Activated naive CD8-positive, alpha-beta T cell treated with anti-CD3 and anti-CD28 coated beads, Interleukin-2, amount 50 U/mL, for 24 hours (primary cell): ENCODE measurements around the gene RBM6.
"Not testable (repeated sequence)": the region's sequence is repeated elsewhere in the genome, so short reads cannot be mapped to it uniquely, and the experiment has no call there.

Experiments
- ATAC-seq: fragments of 150-1000 bp; cut with Tn5 transposase; one replicate; pipeline ENCODE4 v1.10.0; 2021
- DNase-seq: peaks from one replicate; pipeline ENCODE4 v3.0.0; 2021
- H3K27ac Mint-ChIP-seq: one replicate; pipeline ENCODE4 v1.8.0; 2021; ENCODE audit warnings: mild to moderate bottlenecking, mixed read lengths
- H3K27me3 Mint-ChIP-seq: one replicate; pipeline ENCODE4 v1.8.0; 2021; ENCODE audit warnings: mixed read lengths
- H3K36me3 Mint-ChIP-seq: one replicate; pipeline ENCODE4 v1.8.0; 2021; ENCODE audit warnings: low read depth, mixed read lengths
- H3K4me1 Mint-ChIP-seq: one replicate; pipeline ENCODE4 v1.8.0; 2021; ENCODE audit warnings: mixed read lengths
- H3K4me3 Mint-ChIP-seq: one replicate; pipeline ENCODE4 v1.8.0; 2021; ENCODE audit warnings: mild to moderate bottlenecking, moderate library complexity, mixed read lengths
- H3K9me3 Mint-ChIP-seq: one replicate; pipeline ENCODE4 v1.8.0; 2021; ENCODE audit warnings: mixed read lengths

Gene RBM6

GRCh38 chr3:49908373-49909199, 31.4 kb upstream of the RBM6 start:
- Mint-ChIP-seq H3K27me3 (no peaks in the 10 kb centered on the region), H3K36me3 (peaks cover 6% of the 10 kb centered on the region), H3K4me1 (peaks cover 23% of the 10 kb centered on the region), H3K4me3 (no peak overlapping the region), H3K27ac (no peak overlapping the region), H3K9me3 (no peaks in the 10 kb centered on the region)
- DNase-seq (no peak), ATAC-seq (no peak)

- no peak overlapping the region for H3K27ac Mint-ChIP-seq
- ATAC-seq, result no peak
- H3K9me3 Mint-ChIP-seq, result no peaks in the 10 kb centered on the region
- H3K4me3 Mint-ChIP-seq, result no peak overlapping the region
- peaks cover 15% of the 10 kb centered on the region for H3K4me1 Mint-ChIP-seq
- H3K36me3 Mint-ChIP-seq, result peaks cover 6% of the 10 kb centered on the region
- no peak for DNase-seq
- no peaks in the 10 kb centered on the region for H3K27me3 Mint-ChIP-seq
Observed at GRCh38 chr3:49910409-49911123, 29.4 kb upstream of the RBM6 start.

DNA sequence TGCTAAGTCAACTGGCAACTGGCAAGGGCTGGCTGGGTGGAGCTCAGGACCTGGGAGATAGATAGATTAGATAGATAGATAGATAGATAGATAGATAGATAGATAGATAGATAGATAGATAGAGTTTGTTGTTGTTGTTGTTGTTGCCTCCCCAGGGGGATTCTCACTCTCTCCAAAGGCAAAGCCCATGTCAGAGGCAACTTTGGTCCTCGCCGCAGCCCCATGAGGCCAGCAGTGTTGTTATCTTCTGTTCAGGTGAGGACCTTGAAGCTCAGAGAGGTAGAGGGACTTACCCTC, 28.9 kb upstream of the RBM6 start:
- ATAC-seq, result no peak
- peaks cover 6% of the 10 kb centered on the region for H3K36me3 Mint-ChIP-seq
- no peaks in the 10 kb centered on the region for H3K27me3 Mint-ChIP-seq
- no peak overlapping the region for H3K4me3 Mint-ChIP-seq
- no peaks in the 10 kb centered on the region for H3K9me3 Mint-ChIP-seq
- no peak overlapping the region for H3K27ac Mint-ChIP-seq
- H3K4me1 Mint-ChIP-seq, result peaks cover 10% of the 10 kb centered on the region
- DNase-seq, result no peak

- Mint-ChIP-seq H3K27ac (no peak overlapping the region), H3K27me3 (no peaks in the 10 kb centered on the region)
- no peak for ATAC-seq
Observed at GRCh38 chr3:49911611-49912010, 28.3 kb upstream of the RBM6 start.

GRCh38 chr3:49912881-49913281, 27.1 kb upstream of the RBM6 start:
- ATAC-seq (no peak), DNase-seq (no peak)
- H3K9me3 Mint-ChIP-seq, result no peaks in the 10 kb centered on the region
- no peaks in the 10 kb centered on the region for H3K4me1 Mint-ChIP-seq
- no peaks in the 10 kb centered on the region for H3K27me3 Mint-ChIP-seq
- H3K4me3 Mint-ChIP-seq, result no peak overlapping the region
- peaks cover 6% of the 10 kb centered on the region for H3K36me3 Mint-ChIP-seq
- no peak overlapping the region for H3K27ac Mint-ChIP-seq

More at GRCh38 chr3:49911611-49912010, 28.3 kb upstream of the RBM6 start:
- no peak for DNase-seq
- H3K9me3 Mint-ChIP-seq, result no peaks in the 10 kb centered on the region
- H3K4me1 Mint-ChIP-seq, result peaks cover 4% of the 10 kb centered on the region
- peaks cover 6% of the 10 kb centered on the region for H3K36me3 Mint-ChIP-seq
- no peak overlapping the region for H3K4me3 Mint-ChIP-seq

DNA sequence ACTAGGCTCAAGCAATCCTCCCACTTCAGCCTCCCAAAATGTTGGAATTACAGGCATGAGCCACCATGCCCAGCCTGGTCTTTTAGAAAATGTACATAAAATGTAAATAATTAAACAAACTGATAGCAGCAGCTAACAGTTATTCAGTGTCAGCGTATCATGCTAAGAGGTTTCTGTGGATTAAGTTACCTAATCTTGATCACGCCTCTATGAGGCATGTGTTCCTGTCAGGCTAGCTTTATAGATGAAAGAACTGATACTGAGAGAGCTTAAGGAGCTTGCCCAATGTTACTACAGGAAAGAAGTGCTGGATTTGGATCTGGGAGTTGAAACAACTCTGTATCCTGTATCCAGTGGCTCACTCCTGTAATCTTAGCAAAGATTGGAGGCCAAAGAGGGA, 25.0 kb upstream of the RBM6 start:
- Mint-ChIP-seq H3K27me3 (no peaks in the 10 kb centered on the region), H3K4me3 (no peak overlapping the region), H3K27ac (no peak overlapping the region), H3K9me3 (no peaks in the 10 kb centered on the region), H3K4me1 (peaks cover 2% of the 10 kb centered on the region), H3K36me3 (peaks cover 5% of the 10 kb centered on the region)
- no peak for DNase-seq
- no peak for ATAC-seq

DNA sequence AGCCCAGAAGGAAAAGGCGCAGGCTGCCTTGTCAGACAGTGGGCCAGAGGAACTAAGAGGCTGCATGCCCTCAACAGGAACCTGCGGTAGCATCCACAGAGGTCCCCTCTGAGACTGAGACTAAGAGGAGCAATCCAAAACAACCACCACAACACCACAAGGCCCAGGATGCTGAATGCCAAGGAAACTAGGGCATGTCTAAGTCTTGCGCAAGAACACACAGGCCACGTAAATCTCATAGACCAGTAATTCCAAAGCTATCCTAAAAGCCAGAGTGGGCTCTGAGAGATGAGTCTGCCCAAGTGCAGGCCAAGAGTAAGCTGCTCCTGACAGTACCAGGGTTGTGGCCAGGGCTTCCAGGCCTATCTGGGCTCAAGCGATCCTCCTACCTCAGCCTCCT, 23.3 kb upstream of the RBM6 start:
- no peak overlapping the region for H3K27ac Mint-ChIP-seq
- no peak for DNase-seq
- H3K27me3 Mint-ChIP-seq, result no peaks in the 10 kb centered on the region
- H3K4me3 Mint-ChIP-seq, result no peak overlapping the region
- no peaks in the 10 kb centered on the region for H3K9me3 Mint-ChIP-seq
- H3K4me1 Mint-ChIP-seq, result peaks cover 2% of the 10 kb centered on the region
- H3K36me3 Mint-ChIP-seq, result no peaks in the 10 kb centered on the region
- ATAC-seq, result no peak

GRCh38 chr3:49917806-49918590, 22.0 kb upstream of the RBM6 start:
- ATAC-seq, H3K27ac Mint-ChIP-seq, H3K9me3 Mint-ChIP-seq, H3K36me3 Mint-ChIP-seq, DNase-seq, H3K27me3 Mint-ChIP-seq, H3K4me1 Mint-ChIP-seq, H3K4me3 Mint-ChIP-seq: not testable (repeated sequence)

DNA sequence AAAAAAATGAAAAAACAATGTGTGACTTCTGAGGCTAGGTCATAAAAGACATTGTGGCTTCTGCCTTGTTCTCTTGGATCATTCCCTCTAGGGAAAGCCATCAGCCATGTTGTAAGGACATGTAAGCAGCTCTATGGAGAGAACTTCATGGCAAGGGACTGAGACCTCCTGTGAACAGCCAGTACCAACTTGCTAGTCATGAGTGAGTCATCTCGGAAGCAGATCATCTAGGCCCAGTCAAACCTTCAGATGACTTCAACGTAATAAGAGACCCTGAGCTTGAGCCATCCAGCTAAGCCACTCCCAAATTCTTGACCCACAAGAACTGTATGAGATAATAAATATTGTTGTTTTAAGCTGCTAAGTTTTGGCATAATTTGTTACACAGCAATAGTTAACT, 15.3 kb upstream of the RBM6 start:
- DNase-seq, result no peak
- Mint-ChIP-seq H3K27ac (no peak overlapping the region), H3K4me3 (no peak overlapping the region), H3K9me3 (no peaks in the 10 kb centered on the region), H3K4me1 (peaks cover 14% of the 10 kb centered on the region), H3K27me3 (no peaks in the 10 kb centered on the region), H3K36me3 (peaks cover 3% of the 10 kb centered on the region)
- no peak for ATAC-seq

DNA sequence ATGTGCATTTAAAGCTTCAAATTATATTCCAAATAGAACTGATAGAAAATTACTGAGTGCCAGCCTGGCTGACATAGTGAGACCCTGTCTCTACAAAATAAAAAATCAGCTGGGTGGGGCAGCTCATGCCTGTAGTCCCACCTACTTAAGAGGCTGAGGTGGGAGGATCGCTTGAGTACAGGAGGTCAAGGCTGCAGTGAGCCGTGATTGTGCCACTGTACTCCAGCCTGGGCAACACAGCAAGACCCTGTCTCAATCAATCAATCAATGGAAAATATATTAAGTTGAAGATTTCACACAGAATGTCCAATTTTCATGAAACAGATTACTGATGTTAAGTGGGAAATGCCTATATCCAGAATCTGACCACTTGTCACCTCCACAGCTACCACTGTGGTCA, 14.5 kb upstream of the RBM6 start:
- H3K9me3 Mint-ChIP-seq, result no peaks in the 10 kb centered on the region
- ATAC-seq (no peak), DNase-seq (no peak)
- H3K27ac Mint-ChIP-seq, result no peak overlapping the region
- no peaks in the 10 kb centered on the region for H3K27me3 Mint-ChIP-seq
- no peak overlapping the region for H3K4me3 Mint-ChIP-seq
- peaks cover 19% of the 10 kb centered on the region for H3K4me1 Mint-ChIP-seq
- peaks cover 3% of the 10 kb centered on the region for H3K36me3 Mint-ChIP-seq

DNA sequence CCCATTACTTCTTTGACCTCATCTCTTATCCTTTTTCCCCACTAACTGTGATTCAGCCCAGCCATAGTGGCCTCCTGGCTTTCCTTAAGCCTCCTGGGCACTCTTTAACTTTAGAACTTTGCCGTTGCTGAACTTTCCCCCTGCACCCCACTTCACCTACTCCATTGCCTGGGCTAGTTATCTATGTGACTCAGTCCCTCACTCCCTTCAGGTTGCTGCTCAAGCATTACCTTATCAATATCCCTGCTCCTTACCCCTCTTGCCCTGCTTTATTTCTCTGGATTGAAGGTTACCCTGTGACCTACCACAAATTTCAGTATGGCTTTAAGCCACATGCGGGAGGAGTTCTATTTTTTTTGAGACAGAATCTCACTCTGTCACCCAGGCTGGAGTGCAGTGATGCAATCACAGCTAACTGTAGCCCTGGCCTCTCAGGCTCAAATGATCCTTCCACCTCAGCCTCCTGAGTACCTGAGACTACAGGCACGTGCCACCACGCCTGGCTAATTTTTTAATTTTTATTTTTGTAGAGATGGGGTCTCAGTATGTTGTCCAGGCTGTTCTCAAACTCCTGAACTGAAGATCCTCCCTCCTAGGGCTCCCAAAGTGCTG, 13.7 kb upstream of the RBM6 start:
- Mint-ChIP-seq H3K27me3 (no peaks in the 10 kb centered on the region), H3K36me3 (peaks cover 3% of the 10 kb centered on the region), H3K9me3 (no peaks in the 10 kb centered on the region), H3K4me1 (peaks cover 20% of the 10 kb centered on the region), H3K27ac (no peak overlapping the region), H3K4me3 (no peak overlapping the region)
- ATAC-seq (no peak), DNase-seq (no peak)

GRCh38 chr3:49927798-49928197, 12.2 kb upstream of the RBM6 start:
- ATAC-seq (no peak), DNase-seq (no peak)
- Mint-ChIP-seq H3K27ac (no peak overlapping the region), H3K4me1 (peaks cover 20% of the 10 kb centered on the region), H3K36me3 (peaks cover 3% of the 10 kb centered on the region), H3K9me3 (no peaks in the 10 kb centered on the region), H3K4me3 (no peak overlapping the region), H3K27me3 (no peaks in the 10 kb centered on the region)

DNA sequence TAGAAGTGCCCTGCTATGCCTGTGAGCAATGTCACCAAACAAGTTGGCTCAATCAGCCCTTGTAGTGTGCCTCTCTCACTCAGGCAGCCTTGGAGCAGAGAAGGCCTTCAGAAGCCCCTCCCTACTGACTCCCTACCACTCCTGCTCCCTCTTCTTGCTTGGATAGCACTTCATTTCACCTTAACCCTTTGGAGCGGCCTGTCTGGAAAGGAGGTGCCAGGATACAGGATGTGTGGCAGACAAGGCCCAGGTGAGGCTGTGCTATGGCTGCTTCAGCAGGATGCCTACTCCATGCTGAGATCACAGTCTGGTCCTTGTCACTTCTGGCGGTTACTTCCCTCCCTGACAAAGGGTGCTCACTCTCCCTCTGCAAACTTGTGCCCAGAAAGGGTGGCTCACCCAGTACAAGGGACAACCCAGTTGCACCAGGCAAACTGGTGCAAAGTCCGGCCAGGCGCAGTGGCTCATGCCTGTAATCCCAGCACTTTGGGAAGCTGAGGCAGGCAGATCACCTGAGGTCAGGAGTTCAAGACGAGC, 11.4 kb upstream of the RBM6 start:
- DNase-seq (no peak), ATAC-seq (no peak)
- Mint-ChIP-seq H3K4me3 (peak overlapping the region; percentile 88), H3K27me3 (no peaks in the 10 kb centered on the region), H3K27ac (no peak overlapping the region), H3K36me3 (peaks cover 3% of the 10 kb centered on the region), H3K9me3 (no peaks in the 10 kb centered on the region), H3K4me1 (peaks cover 20% of the 10 kb centered on the region)
